WERI-Rb-1 (cell line): ENCODE measurements around the gene ABI3.
A peak's percentile ranks its signal among the peaks of the same experiment; 100 is the strongest.
"Not testable (repeated sequence)": the region's sequence is repeated elsewhere in the genome, so short reads cannot be mapped to it uniquely, and the experiment has no call there.

ENCODE experiments used
- DNase-seq: peaks from one replicate; pipeline ENCODE4 v3.0.0-alpha.2; 2020
- H3K27ac ChIP-seq: fragments of 250-450 bp; sonication (Bioruptor Pico); 2 replicates; pipeline ENCODE4 v1.5.1; 2020; ENCODE audit warnings: mild to moderate bottlenecking, moderate library complexity
- H3K27me3 ChIP-seq: fragments of 250-450 bp; sonication (Bioruptor Pico); 2 replicates; pipeline ENCODE4 v1.5.1; 2021; ENCODE audit warnings: mild to moderate bottlenecking, low read depth, moderate library complexity; ENCODE audit not compliant: insufficient read depth, severe bottlenecking
- H3K36me3 ChIP-seq: fragments of 250-450 bp; sonication (Bioruptor Pico); 2 replicates; pipeline ENCODE4 v1.5.1; 2020; ENCODE audit warnings: mild to moderate bottlenecking, moderate library complexity
- H3K4me3 ChIP-seq: 2 replicates; pipeline ENCODE4 v1.5.1; 2011; ENCODE audit warnings: low read depth, mild to moderate bottlenecking, control low read depth, low read length
- H3K9me3 ChIP-seq: fragments of 250-450 bp; sonication (Bioruptor Pico); 2 replicates; pipeline ENCODE4 v1.5.1; 2021; ENCODE audit warnings: mild to moderate bottlenecking, moderate library complexity; ENCODE audit not compliant: severe bottlenecking
- CTCF ChIP-seq: IDR thresholded peaks from 2 replicates; pipeline ENCODE4 v1.5.1; 2011; ENCODE audit warnings: low read depth, mild to moderate bottlenecking, control low read depth, inconsistent platforms, low read length

ABI3 gene

GRCh38 chr17:49259663-49260010, 49.1 kb downstream of the ABI3 start:
- Histone ChIP-seq H3K27ac (no peak overlapping the region), H3K4me3 (peak overlapping the region; percentile 56)
- no peak for TF ChIP-seq CTCF

DNA sequence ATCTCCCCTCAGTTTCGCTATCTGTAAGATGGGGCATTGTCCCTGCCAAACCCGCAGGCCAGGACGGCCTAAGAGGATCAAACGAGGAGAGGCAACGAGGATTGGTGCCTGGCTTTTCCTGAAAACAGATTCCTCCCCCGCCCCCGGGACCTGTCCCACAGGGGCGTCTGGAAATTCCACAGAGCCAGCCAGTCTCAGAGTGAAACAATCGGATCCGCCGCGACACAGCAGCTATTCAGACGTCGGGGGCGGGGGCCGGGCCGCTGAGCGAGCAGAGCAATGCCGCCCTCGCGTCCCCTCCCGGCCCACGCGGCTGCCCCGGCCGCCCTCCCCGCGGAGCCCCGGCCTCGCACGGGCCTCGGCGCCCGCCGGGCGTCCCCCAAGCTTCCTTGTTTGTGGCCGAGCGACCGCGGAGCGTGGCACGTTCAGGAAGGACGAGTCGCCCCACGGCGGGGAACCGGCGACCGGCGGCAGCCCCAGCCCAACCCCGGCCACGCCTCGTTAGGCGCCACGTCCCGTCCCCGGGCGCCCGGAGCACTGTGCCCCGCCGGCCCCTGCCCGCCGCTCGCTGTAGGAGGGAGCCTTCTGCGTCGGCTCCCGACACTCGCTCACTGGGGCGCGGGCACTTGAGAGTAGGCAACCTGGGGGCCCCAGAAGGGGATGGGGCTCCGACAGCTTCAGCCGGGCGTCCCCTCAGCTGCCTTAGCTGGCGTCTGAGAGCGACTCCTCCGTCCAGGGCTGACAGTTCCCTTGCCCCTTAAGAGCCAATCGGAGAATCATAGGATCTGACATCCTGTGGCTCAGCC, 49.7 kb downstream of the ABI3 start:
- Histone ChIP-seq H3K4me3 (peak overlapping the region; percentile 56), H3K9me3 (no peaks in the 10 kb centered on the region), H3K36me3 (no peaks in the 10 kb centered on the region), H3K27me3 (no peaks in the 10 kb centered on the region), H3K27ac (no peak overlapping the region)
- DNase-seq: peak; percentile 56
- TF ChIP-seq CTCF: no peak

More at GRCh38 chr17:49259663-49260010, 49.1 kb downstream of the ABI3 start:
- no peak for DNase-seq
- Histone ChIP-seq H3K27me3 (no peaks in the 10 kb centered on the region), H3K36me3 (no peaks in the 10 kb centered on the region), H3K9me3 (no peaks in the 10 kb centered on the region)

- H3K9me3 ChIP-seq: no peaks in the 10 kb centered on the region
- H3K36me3 ChIP-seq: no peaks in the 10 kb centered on the region
- H3K27ac ChIP-seq: no peak overlapping the region
- H3K4me3 ChIP-seq: peak overlapping the region; percentile 56
- H3K27me3 ChIP-seq: no peaks in the 10 kb centered on the region
- no peak for TF ChIP-seq CTCF
- DNase-seq: no peak
Observed at GRCh38 chr17:49260817-49261291, 50.3 kb downstream of the ABI3 start.

GRCh38 chr17:49261540-49261939, 51.0 kb downstream of the ABI3 start:
- H3K9me3 ChIP-seq, H3K36me3 ChIP-seq, H3K27me3 ChIP-seq, H3K27ac ChIP-seq, H3K4me3 ChIP-seq, DNase-seq: not testable (repeated sequence)

DNA sequence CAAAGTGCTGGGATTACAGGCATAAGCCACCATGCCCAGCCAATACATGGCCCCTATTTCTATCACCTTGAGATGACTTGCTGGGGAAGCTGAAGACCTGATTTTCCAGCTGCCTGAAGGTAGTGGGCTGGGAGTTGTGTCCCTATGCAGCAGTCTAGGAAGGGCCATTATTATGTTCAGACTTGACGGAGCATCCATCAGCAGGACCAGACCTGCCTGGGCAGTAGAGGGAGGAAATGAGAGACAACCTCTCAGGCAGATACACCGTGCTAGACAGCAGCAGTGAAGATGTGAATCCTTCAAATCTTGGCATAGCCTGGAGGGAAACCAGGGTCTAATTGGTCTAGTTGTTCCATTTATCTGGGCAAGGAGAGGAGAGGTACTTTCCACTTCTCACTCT, 55.7 kb downstream of the ABI3 start:
- no peaks in the 10 kb centered on the region for H3K27me3 ChIP-seq
- DNase-seq: no peak
- no peaks in the 10 kb centered on the region for H3K36me3 ChIP-seq
- no peak overlapping the region for H3K4me3 ChIP-seq
- TF ChIP-seq CTCF: no peak
- H3K9me3 ChIP-seq: no peaks in the 10 kb centered on the region
- H3K27ac ChIP-seq: no peak overlapping the region

GRCh38 chr17:49267912-49268311, 57.4 kb downstream of the ABI3 start:
- no peaks in the 10 kb centered on the region for H3K36me3 ChIP-seq
- no peaks in the 10 kb centered on the region for H3K9me3 ChIP-seq
- TF ChIP-seq CTCF: no peak
- no peak overlapping the region for H3K4me3 ChIP-seq
- DNase-seq: no peak
- no peak overlapping the region for H3K27ac ChIP-seq
- no peaks in the 10 kb centered on the region for H3K27me3 ChIP-seq
